Type B pancreatic cell (in vitro differentiated cells): ENCODE measurements around the gene AFAP1. TPM values are rescaled to one million over a fixed set of nuclear protein-coding genes. Genes with fewer than 3 reads are reported as not detected.

ENCODE experiments used
- DNase-seq: peaks from one replicate; pipeline ENCODE4 v3.0.0; 2021; ENCODE audit warnings: mixed read lengths; ENCODE audit not compliant: unreplicated experiment; ENCODE audit errors: extremely low spot score
- H3K27ac Mint-ChIP-seq: 2 replicates; pipeline ENCODE4 v1.8.0; 2021; ENCODE audit warnings: mild to moderate bottlenecking, mixed read lengths
- H3K27me3 Mint-ChIP-seq: 2 replicates; pipeline ENCODE4 v1.8.0; 2021; ENCODE audit warnings: mixed read lengths
- H3K36me3 Mint-ChIP-seq: 2 replicates; pipeline ENCODE4 v1.8.0; 2021; ENCODE audit warnings: mixed read lengths
- H3K4me1 Mint-ChIP-seq: one replicate; pipeline ENCODE4 v1.8.0; 2021; ENCODE audit warnings: mixed read lengths; ENCODE audit not compliant: unreplicated experiment
- H3K4me3 Mint-ChIP-seq: 2 replicates; pipeline ENCODE4 v1.8.0; 2021; ENCODE audit warnings: mild to moderate bottlenecking, mixed read lengths
- H3K9me3 Mint-ChIP-seq: 2 replicates; pipeline ENCODE4 v1.8.0; 2021; ENCODE audit warnings: mixed read lengths
- CTCF ChIP-seq: fragments of 200-600 bp; sonication (generic); conservative IDR thresholded peaks from 2 replicates; pipeline ENCODE4 v1.5.0; 2021; ENCODE audit warnings: antibody characterized with exemption, mild to moderate bottlenecking
- total RNA-seq: library from RNA; stranded (reverse); gene quantifications from 2 replicates; pipeline ENCODE4 v1.2.1, GENCODE V29; 2021; ENCODE audit warnings: low replicate concordance

The AFAP1 gene
- total RNA-seq, 1 donor from 2014 or later = 36.6 TPM

- no peak for DNase-seq
- Mint-ChIP-seq H3K27me3 (no peaks in the 10 kb centered on the region), H3K4me1 (no peaks in the 10 kb centered on the region), H3K27ac (no peak overlapping the region), H3K36me3 (peaks cover 21% of the 10 kb centered on the region), H3K9me3 (no peaks in the 10 kb centered on the region), H3K4me3 (no peak overlapping the region)
- TF ChIP-seq CTCF = no peak
Measured at GRCh38 chr4:7787681-7788141, 151.9 kb downstream of the AFAP1 start.

- no peak for TF ChIP-seq CTCF
- no peak overlapping the region for H3K4me3 Mint-ChIP-seq
- H3K27me3 Mint-ChIP-seq = no peaks in the 10 kb centered on the region
- peaks cover 23% of the 10 kb centered on the region for H3K36me3 Mint-ChIP-seq
- no peaks in the 10 kb centered on the region for H3K9me3 Mint-ChIP-seq
- H3K4me1 Mint-ChIP-seq = no peaks in the 10 kb centered on the region
- H3K27ac Mint-ChIP-seq = no peak overlapping the region
- no peak for DNase-seq
Measured at GRCh38 chr4:7787067-7787466, 152.6 kb downstream of the AFAP1 start.

GRCh38 chr4:7786517-7786916 lies 153.1 kb downstream of the AFAP1 start:
- Mint-ChIP-seq H3K4me1 (no peaks in the 10 kb centered on the region), H3K4me3 (no peak overlapping the region), H3K27ac (no peak overlapping the region), H3K36me3 (peaks cover 23% of the 10 kb centered on the region), H3K9me3 (no peaks in the 10 kb centered on the region), H3K27me3 (no peaks in the 10 kb centered on the region)
- no peak for TF ChIP-seq CTCF
- no peak for DNase-seq

- Mint-ChIP-seq H3K4me1 (peaks cover 2% of the 10 kb centered on the region), H3K4me3 (no peak overlapping the region), H3K27me3 (no peaks in the 10 kb centered on the region), H3K36me3 (peaks cover 24% of the 10 kb centered on the region), H3K9me3 (no peaks in the 10 kb centered on the region), H3K27ac (no peak overlapping the region)
- TF ChIP-seq CTCF = no peak
- no peak for DNase-seq
Measured at GRCh38 chr4:7786040-7786439, 153.6 kb downstream of the AFAP1 start.

GRCh38 chr4:7785017-7785416 lies 154.6 kb downstream of the AFAP1 start:
- Mint-ChIP-seq H3K9me3 (no peaks in the 10 kb centered on the region), H3K27ac (no peak overlapping the region), H3K27me3 (no peaks in the 10 kb centered on the region), H3K36me3 (peaks cover 27% of the 10 kb centered on the region), H3K4me3 (no peak overlapping the region), H3K4me1 (peaks cover 5% of the 10 kb centered on the region)
- no peak for DNase-seq
- TF ChIP-seq CTCF = no peak
